Panc1 (cell line): ENCODE data around the gene VCP. TPM values are rescaled to one million over a fixed set of nuclear protein-coding genes. Genes with fewer than 3 reads are reported as not detected.
A peak's percentile ranks its signal among the peaks of the same experiment; 100 is the strongest.

ENCODE experiments used
- ATAC-seq: fragments of 200-7000 bp; cut with Tn5 transposase; 2 replicates; pipeline ENCODE4 v1.9.1; 2020; ENCODE audit warnings: mild to moderate bottlenecking, moderate library complexity
- BruUV-seq: library from RNA; stranded (reverse); fragments of 400-500 nt; replicated peaks from 2 replicates; lab custom pipeline; 2021; lab: Mats Ljungman, UMichigan
- CTCF ChIA-PET: fragments of 300-600 bp; sonication (Branson Sonifier 250); formaldehyde crosslinking; loops from one replicate; lab custom pipeline; 2022; ENCODE audit warnings: antibody characterized with exemption; lab: Charles Lee
- POLR2A ChIA-PET: fragments of 300-600 bp; sonication (Branson Sonifier 250); formaldehyde crosslinking; loops from one replicate; lab custom pipeline; 2022; ENCODE audit warnings: antibody characterized with exemption; lab: Charles Lee
- DNase-seq: peaks from one replicate; pipeline ENCODE4 v3.0.0-alpha.2; 2010; ENCODE audit warnings: low read depth, low spot score
- H3K27ac ChIP-seq: 2 replicates; pipeline ENCODE4 v1.5.1; 2011; ENCODE audit warnings: mild to moderate bottlenecking, low read length, inconsistent platforms
- H3K27me3 ChIP-seq: fragments of 200-500 bp; sonication (Bioruptor generic); 2 replicates; pipeline ENCODE4 v1.6.0; 2014; ENCODE audit warnings: low read length, inconsistent platforms; ENCODE audit not compliant: control insufficient read depth, insufficient read depth
- H3K36me3 ChIP-seq: fragments of 200-500 bp; sonication (Bioruptor generic); 2 replicates; pipeline ENCODE4 v1.5.1; 2014; ENCODE audit warnings: inconsistent platforms, mild to moderate bottlenecking, low read length, moderate library complexity; ENCODE audit not compliant: control insufficient read depth, insufficient read depth
- H3K4me1 ChIP-seq: 2 replicates; pipeline ENCODE4 v1.5.1; 2011; ENCODE audit warnings: inconsistent platforms, mild to moderate bottlenecking, low read length, moderate library complexity; ENCODE audit not compliant: control insufficient read depth, insufficient read depth
- H3K4me3 ChIP-seq, 2 experiments: 2 replicates each; pipeline ENCODE4 v1.5.1; 2011 to 2012; ENCODE audit warnings: low read depth in 2 of 2, low read length in 2 of 2, mild to moderate bottlenecking in 2 of 2, inconsistent platforms in 1 of 2, moderate library complexity in 1 of 2
- H3K9me3 ChIP-seq: fragments of 200-500 bp; sonication (Bioruptor generic); 2 replicates; pipeline ENCODE4 v1.5.1; 2014; ENCODE audit warnings: low read depth, mild to moderate bottlenecking, inconsistent platforms, low read length, moderate library complexity; ENCODE audit not compliant: control insufficient read depth, insufficient read depth
- POLR2AphosphoS5 ChIP-seq: IDR thresholded peaks from 2 replicates; pipeline ENCODE4 v1.6.1; 2012; ENCODE audit warnings: mild to moderate bottlenecking, low read depth, low read length, moderate library complexity
- SIN3A ChIP-seq: IDR thresholded peaks from 2 replicates; pipeline ENCODE4 v1.6.1; 2012; ENCODE audit warnings: low read depth, mild to moderate bottlenecking, low read length, moderate library complexity, borderline replicate concordance; ENCODE audit not compliant: insufficient read depth
- TCF7L2 ChIP-seq: IDR thresholded peaks from 2 replicates; pipeline ENCODE4 v1.6.1; 2011; ENCODE audit warnings: mild to moderate bottlenecking, low read depth, low read length, inconsistent platforms
- in situ Hi-C: cut with HindIII; loops from 2 replicates; pipeline ENCODE4 v1.10.0; 2016; ENCODE audit warnings: low sequenced_read_pairs, low pct_unique_long_range_greater_than_20kb
- intact Hi-C: fragments of 100-400 bp; cut with micrococcal nuclease; formaldehyde crosslinking; loops from one replicate; pipeline ENCODE4 v1.10.0; 2022; ENCODE audit not compliant: unreplicated experiment
- total RNA-seq: library from RNA; stranded (reverse); gene quantifications from one replicate; pipeline ENCODE4 v1.2.1, GENCODE V29; 2021; ENCODE audit not compliant: unreplicated experiment
- TF ChIP-seq, protein P1 (sequence below), 2 experiments: IDR thresholded peaks; 2 replicates each; pipeline ENCODE4 v1.6.1; 2011 to 2012; ENCODE audit warnings: low read depth in 2 of 2, control low read depth in 1 of 2, low read length in 1 of 2, mild to moderate bottlenecking in 1 of 2, moderate library complexity in 1 of 2; ENCODE audit not compliant: insufficient read depth in 1 of 2
- TF ChIP-seq, protein P2 (sequence below): fragments of 450-650 bp; IDR thresholded peaks from 2 replicates; pipeline ENCODE4 v1.5.1; 2017; ENCODE audit warnings: mild to moderate bottlenecking

Gene VCP
- total RNA-seq, 1 experiment from 2014 or later, result 472 TPM

DNA sequence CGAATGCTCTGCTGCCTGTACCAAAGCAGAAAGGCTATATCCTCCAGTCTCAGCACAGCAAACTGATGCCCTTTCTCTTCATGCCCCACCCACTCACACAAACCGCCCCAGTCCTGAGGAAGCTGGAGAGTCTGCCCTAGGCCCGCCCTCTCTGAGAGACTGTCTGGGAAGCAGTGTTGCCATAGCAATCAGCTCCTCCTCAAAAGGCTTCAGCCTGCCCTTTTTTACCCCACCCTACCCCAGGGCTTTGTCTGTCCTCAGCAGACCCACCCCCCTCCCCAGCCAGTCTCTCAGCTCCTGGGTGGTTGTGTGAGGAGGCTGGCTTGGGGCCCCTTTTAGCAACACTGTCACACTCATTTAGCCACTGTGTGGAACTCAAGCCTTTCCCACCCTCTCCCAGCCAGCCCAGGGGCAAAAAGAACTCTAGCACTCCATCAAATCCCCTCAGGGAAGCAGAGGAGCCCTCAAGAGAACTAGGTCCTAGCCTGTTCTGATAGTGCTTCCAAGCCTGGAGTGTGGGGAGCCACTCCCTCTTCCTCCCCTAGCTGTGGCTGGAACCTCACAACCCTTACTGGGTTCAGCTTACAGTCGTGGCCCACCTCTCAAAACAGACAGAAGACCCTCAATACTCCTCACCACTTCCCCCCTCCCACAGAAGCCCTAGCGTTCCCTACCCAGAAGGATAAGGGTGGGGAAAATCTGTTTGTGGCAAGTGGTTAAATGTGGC lies 41.9 kb upstream of the VCP start:
- intact Hi-C loops (no loop called here), in situ Hi-C loops (no loop called here)
- DNase-seq, result no peak
- peaks cover 39% of the 10 kb centered on the region for H3K4me1 ChIP-seq
- H3K27me3 ChIP-seq, result no peaks in the 10 kb centered on the region
- no peaks in the 10 kb centered on the region for H3K36me3 ChIP-seq
- peak overlapping the region; percentile 75 for H3K27ac ChIP-seq
- ATAC-seq, result peak; percentile 15
- BruUV-seq, result no TSS peak
- ChIA-PET CTCF (no interaction called here), POLR2A (interaction anchor here (0.6 to 3.0 kb wide), 7 partner anchors 10 to 600 kb away, joined by 3 to 12 read pairs (median 3); partner anchors contain the start of genes STOML2 and UNC13B)
- H3K4me3 ChIP-seq, result peak overlapping the region; percentile 70 to 97
- no peaks in the 10 kb centered on the region for H3K9me3 ChIP-seq
- TF ChIP-seq TCF7L2, result no peak
- no peak for TF ChIP-seq SIN3A
- TF ChIP-seq, protein P1, sequence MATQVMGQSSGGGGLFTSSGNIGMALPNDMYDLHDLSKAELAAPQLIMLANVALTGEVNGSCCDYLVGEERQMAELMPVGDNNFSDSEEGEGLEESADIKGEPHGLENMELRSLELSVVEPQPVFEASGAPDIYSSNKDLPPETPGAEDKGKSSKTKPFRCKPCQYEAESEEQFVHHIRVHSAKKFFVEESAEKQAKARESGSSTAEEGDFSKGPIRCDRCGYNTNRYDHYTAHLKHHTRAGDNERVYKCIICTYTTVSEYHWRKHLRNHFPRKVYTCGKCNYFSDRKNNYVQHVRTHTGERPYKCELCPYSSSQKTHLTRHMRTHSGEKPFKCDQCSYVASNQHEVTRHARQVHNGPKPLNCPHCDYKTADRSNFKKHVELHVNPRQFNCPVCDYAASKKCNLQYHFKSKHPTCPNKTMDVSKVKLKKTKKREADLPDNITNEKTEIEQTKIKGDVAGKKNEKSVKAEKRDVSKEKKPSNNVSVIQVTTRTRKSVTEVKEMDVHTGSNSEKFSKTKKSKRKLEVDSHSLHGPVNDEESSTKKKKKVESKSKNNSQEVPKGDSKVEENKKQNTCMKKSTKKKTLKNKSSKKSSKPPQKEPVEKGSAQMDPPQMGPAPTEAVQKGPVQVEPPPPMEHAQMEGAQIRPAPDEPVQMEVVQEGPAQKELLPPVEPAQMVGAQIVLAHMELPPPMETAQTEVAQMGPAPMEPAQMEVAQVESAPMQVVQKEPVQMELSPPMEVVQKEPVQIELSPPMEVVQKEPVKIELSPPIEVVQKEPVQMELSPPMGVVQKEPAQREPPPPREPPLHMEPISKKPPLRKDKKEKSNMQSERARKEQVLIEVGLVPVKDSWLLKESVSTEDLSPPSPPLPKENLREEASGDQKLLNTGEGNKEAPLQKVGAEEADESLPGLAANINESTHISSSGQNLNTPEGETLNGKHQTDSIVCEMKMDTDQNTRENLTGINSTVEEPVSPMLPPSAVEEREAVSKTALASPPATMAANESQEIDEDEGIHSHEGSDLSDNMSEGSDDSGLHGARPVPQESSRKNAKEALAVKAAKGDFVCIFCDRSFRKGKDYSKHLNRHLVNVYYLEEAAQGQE (IDR thresholded peaks at IDR 0.05; ENCODE audit: insufficient read depth in 1 of 2, low read depth in 2 of 2, low read length in 1 of 2), result no peak
- no peak for TF ChIP-seq POLR2AphosphoS5
- TF ChIP-seq, protein P2, sequence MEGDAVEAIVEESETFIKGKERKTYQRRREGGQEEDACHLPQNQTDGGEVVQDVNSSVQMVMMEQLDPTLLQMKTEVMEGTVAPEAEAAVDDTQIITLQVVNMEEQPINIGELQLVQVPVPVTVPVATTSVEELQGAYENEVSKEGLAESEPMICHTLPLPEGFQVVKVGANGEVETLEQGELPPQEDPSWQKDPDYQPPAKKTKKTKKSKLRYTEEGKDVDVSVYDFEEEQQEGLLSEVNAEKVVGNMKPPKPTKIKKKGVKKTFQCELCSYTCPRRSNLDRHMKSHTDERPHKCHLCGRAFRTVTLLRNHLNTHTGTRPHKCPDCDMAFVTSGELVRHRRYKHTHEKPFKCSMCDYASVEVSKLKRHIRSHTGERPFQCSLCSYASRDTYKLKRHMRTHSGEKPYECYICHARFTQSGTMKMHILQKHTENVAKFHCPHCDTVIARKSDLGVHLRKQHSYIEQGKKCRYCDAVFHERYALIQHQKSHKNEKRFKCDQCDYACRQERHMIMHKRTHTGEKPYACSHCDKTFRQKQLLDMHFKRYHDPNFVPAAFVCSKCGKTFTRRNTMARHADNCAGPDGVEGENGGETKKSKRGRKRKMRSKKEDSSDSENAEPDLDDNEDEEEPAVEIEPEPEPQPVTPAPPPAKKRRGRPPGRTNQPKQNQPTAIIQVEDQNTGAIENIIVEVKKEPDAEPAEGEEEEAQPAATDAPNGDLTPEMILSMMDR, result no peak

DNA sequence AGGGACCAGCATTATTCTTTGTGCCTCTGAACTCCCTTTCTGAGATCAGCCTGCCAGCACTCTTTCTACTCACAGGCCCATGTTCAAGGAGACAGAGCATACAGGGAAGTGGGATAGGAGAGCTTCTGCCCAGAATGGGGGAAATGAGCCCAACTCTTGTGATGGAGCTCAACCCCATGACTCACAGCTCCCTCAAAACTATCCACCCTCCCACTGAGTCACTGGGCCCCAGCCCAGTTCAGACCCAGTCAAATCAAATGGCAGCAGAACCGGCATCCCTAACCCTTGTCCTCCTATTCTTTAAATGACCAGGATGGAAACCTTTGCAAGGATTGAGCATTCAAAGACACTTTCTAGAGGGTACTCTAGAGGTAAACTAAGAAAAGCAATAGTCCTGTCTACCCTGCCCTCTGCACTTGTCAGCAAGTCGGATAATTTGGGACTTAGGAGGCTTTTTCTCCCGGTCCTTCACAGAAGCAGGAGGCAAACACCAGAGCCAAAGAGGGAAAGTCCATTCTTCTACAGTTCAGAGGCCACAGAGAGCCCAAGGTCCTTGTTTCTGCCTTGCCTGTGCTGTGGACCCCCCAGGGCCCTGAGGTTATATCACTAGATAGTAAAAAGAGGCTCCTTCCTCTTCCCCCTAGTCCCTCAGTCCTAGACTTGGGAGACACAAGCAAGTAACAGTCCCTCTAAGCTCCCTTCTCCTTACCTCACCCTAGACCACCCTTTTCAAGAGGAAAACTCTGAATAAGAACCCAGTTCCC lies 40.0 kb upstream of the VCP start:
- no peak for TF ChIP-seq TCF7L2
- TF ChIP-seq SIN3A, result no peak
- TF ChIP-seq, protein P1 (IDR thresholded peaks at IDR 0.05; ENCODE audit: insufficient read depth in 1 of 2, low read depth in 2 of 2, low read length in 1 of 2), result no peak
- TF ChIP-seq POLR2AphosphoS5, result no peak
- TF ChIP-seq, protein P2, result no peak
- peak overlapping the region; percentile 60 to 82 for H3K4me3 ChIP-seq
- no peaks in the 10 kb centered on the region for H3K36me3 ChIP-seq
- ATAC-seq, result no peak
- peaks cover 39% of the 10 kb centered on the region for H3K4me1 ChIP-seq
- CTCF ChIA-PET, result no interaction called here
- DNase-seq, result no peak
- intact Hi-C loops (no loop called here), in situ Hi-C loops (no loop called here)
- POLR2A ChIA-PET, result interaction anchor here (0.6 kb wide), 1 partner anchor 1088 kb away, joined by 3 read pairs; no protein-coding TSS in a partner anchor
- no peaks in the 10 kb centered on the region for H3K9me3 ChIP-seq
- H3K27ac ChIP-seq, result peak overlapping the region; percentile 97
- H3K27me3 ChIP-seq, result no peaks in the 10 kb centered on the region
- no TSS peak for BruUV-seq
